ENCODE data around the gene FRMD8.

The FRMD8 gene

GRCh38 chr11:65399845-65400244 is 13.4 kb downstream of the FRMD8 start:
- no peak for TF ChIP-seq TEAD4 (IDR thresholded peaks at IDR 0.05)
- TF ChIP-seq NFIC (IDR thresholded peaks at IDR 0.05) = no peak
- TF ChIP-seq EGR1 (IDR thresholded peaks at IDR 0.05) = no peak
- no peak for TF ChIP-seq USF1 (IDR thresholded peaks at IDR 0.05)
- TF ChIP-seq FOXM1 (IDR thresholded peaks at IDR 0.05; ENCODE audit: borderline replicate concordance, low read depth) = no peak
- TF ChIP-seq CREB1 (IDR thresholded peaks at IDR 0.05; ENCODE audit: low read depth) = no peak

- TF ChIP-seq EGR1 (IDR thresholded peaks at IDR 0.05) (no peak), RAD21 (IDR thresholded peaks at IDR 0.05; ENCODE audit: low read depth) (no peak), EP300 (IDR thresholded peaks at IDR 0.05; ENCODE audit: borderline replicate concordance) (no peak), TEAD4 (IDR thresholded peaks at IDR 0.05) (no peak), REST (IDR thresholded peaks at IDR 0.05; ENCODE audit: low read depth) (no peak), NFIC (IDR thresholded peaks at IDR 0.05) (no peak), YY1 (IDR thresholded peaks at IDR 0.05; ENCODE audit: low read depth) (no peak), TAF1 (IDR thresholded peaks at IDR 0.05; ENCODE audit: low read depth) (no peak), MAX (IDR thresholded peaks at IDR 0.05) (no peak), TCF12 (IDR thresholded peaks at IDR 0.05; ENCODE audit: low read depth) (no peak), ZBTB7A (IDR thresholded peaks at IDR 0.05; ENCODE audit: low read depth) (no peak), USF1 (IDR thresholded peaks at IDR 0.05) (no peak), CREB1 (IDR thresholded peaks at IDR 0.05; ENCODE audit: low read depth) (no peak), CEBPB (IDR thresholded peaks at IDR 0.05) (no peak), FOXM1 (IDR thresholded peaks at IDR 0.05; ENCODE audit: borderline replicate concordance, low read depth) (no peak)
Measured at GRCh38 chr11:65400307-65401072, 14.1 kb downstream of the FRMD8 start.

GRCh38 chr11:65401073-65401802 is 14.8 kb downstream of the FRMD8 start:
- no peak for TF ChIP-seq CEBPB (IDR thresholded peaks at IDR 0.05)
- no peak for TF ChIP-seq REST (IDR thresholded peaks at IDR 0.05; ENCODE audit: low read depth)
- no peak for TF ChIP-seq RAD21 (IDR thresholded peaks at IDR 0.05; ENCODE audit: low read depth)
- no peak for TF ChIP-seq USF1 (IDR thresholded peaks at IDR 0.05)
- TF ChIP-seq EGR1 (IDR thresholded peaks at IDR 0.05) = no peak
- no peak for TF ChIP-seq MAX (IDR thresholded peaks at IDR 0.05)
- no peak for TF ChIP-seq NFIC (IDR thresholded peaks at IDR 0.05)
- no peak for TF ChIP-seq TEAD4 (IDR thresholded peaks at IDR 0.05)
- no peak for TF ChIP-seq YY1 (IDR thresholded peaks at IDR 0.05; ENCODE audit: low read depth)
- no peak for TF ChIP-seq EP300 (IDR thresholded peaks at IDR 0.05; ENCODE audit: borderline replicate concordance)
- TF ChIP-seq ZBTB7A (IDR thresholded peaks at IDR 0.05; ENCODE audit: low read depth) = no peak

GRCh38 chr11:65401803-65402248 is 15.4 kb downstream of the FRMD8 start:
- TF ChIP-seq TCF12 (IDR thresholded peaks at IDR 0.05; ENCODE audit: low read depth) (no peak), TAF1 (IDR thresholded peaks at IDR 0.05; ENCODE audit: low read depth) (no peak), EP300 (IDR thresholded peaks at IDR 0.05; ENCODE audit: borderline replicate concordance) (no peak), RAD21 (IDR thresholded peaks at IDR 0.05; ENCODE audit: low read depth) (no peak), REST (IDR thresholded peaks at IDR 0.05; ENCODE audit: low read depth) (no peak), YY1 (IDR thresholded peaks at IDR 0.05; ENCODE audit: low read depth) (no peak), CEBPB (IDR thresholded peaks at IDR 0.05) (no peak), MAX (IDR thresholded peaks at IDR 0.05) (no peak), USF1 (IDR thresholded peaks at IDR 0.05) (no peak), TEAD4 (IDR thresholded peaks at IDR 0.05) (no peak), FOXM1 (IDR thresholded peaks at IDR 0.05; ENCODE audit: borderline replicate concordance, low read depth) (no peak), EGR1 (IDR thresholded peaks at IDR 0.05) (no peak), CREB1 (IDR thresholded peaks at IDR 0.05; ENCODE audit: low read depth) (no peak), ZBTB7A (IDR thresholded peaks at IDR 0.05; ENCODE audit: low read depth) (no peak), NFIC (IDR thresholded peaks at IDR 0.05) (no peak)
